ENCODE results near the gene NYAP1. TPM values are rescaled to one million over a fixed set of nuclear protein-coding genes. Genes with fewer than 3 reads are reported as not detected.
A peak's percentile ranks its signal among the peaks of the same experiment; 100 is the strongest.

Gene NYAP1
- total RNA-seq, 2 donors from 2014 or later: 7.9 to 9.3 TPM

DNA sequence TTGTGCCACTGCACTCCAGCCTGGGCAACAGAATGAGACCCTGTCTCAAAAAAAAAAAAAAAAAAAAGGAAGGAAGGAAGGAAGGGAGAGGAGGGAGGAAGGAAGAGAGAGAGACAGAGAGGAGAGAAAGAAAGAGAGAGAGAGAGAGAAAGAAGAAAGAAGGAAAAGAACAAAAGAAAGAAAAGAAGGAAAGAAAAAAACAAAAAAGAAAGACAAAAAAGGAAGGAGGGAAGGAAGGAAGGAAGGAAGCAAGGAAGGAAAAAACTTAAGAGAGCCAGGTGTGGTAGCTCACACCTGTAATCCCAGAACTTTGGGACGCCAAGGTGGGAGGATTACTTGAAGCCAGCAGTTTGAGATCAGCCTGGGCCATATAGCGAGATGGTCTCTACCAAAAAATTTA lies 18.9 kb upstream of the NYAP1 start:
- Histone ChIP-seq H3K36me3 (ENCODE audit: control insufficient read depth, insufficient read depth, low read length) (peaks cover 7% of the 10 kb centered on the region), H3K9me3 (ENCODE audit: control insufficient read depth, low read length) (no peaks in the 10 kb centered on the region), H3K4me1 (ENCODE audit: control insufficient read depth, insufficient read depth, low read length) (no peaks in the 10 kb centered on the region), H3K27ac (ENCODE audit: low read depth, low read length) (no peak overlapping the region), H3K4me3 (ENCODE audit: low read length) (no peak overlapping the region), H3K9ac (ENCODE audit: extremely low read depth, low read length, poor library complexity, severe bottlenecking) (no peak overlapping the region), H3K27me3 (ENCODE audit: control insufficient read depth, insufficient read depth, low read length, poor library complexity, severe bottlenecking) (no peaks in the 10 kb centered on the region)
- Mint-ChIP-seq H3K4me3 (no peak overlapping the region), H3K36me3 (ENCODE audit: low read depth) (peaks cover 3% of the 10 kb centered on the region), H3K4me1 (no peaks in the 10 kb centered on the region), H3K27me3 (ENCODE audit: insufficient read depth) (no peaks in the 10 kb centered on the region), H3K9me3 (no peaks in the 10 kb centered on the region), H3K27ac (no peak overlapping the region)
- TF ChIP-seq CTCF (conservative IDR thresholded peaks at IDR 0.05): no peak
- no peak for DNase-seq
- 88 to 89% methylated on average over 2 of the region's 2 CpGs for WGBS, 2 experiments (ENCODE audit: insufficient coverage in 1 of 2, insufficient read length in 1 of 2)

- Histone ChIP-seq H3K4me1 (ENCODE audit: control insufficient read depth, insufficient read depth, low read length) (no peaks in the 10 kb centered on the region), H3K27me3 (ENCODE audit: control insufficient read depth, insufficient read depth, low read length, poor library complexity, severe bottlenecking) (no peaks in the 10 kb centered on the region), H3K9ac (ENCODE audit: extremely low read depth, low read length, poor library complexity, severe bottlenecking) (no peak overlapping the region), H3K27ac (ENCODE audit: low read depth, low read length) (no peak overlapping the region), H3K4me3 (ENCODE audit: low read length) (no peak overlapping the region), H3K9me3 (ENCODE audit: control insufficient read depth, low read length) (no peaks in the 10 kb centered on the region), H3K36me3 (ENCODE audit: control insufficient read depth, insufficient read depth, low read length) (peaks cover 11% of the 10 kb centered on the region)
- no peaks in the 10 kb centered on the region for H3K4me1 Mint-ChIP-seq
- 88 to 97% methylated on average over 5 to 8 of the region's 8 CpGs for WGBS, 2 experiments (ENCODE audit: insufficient coverage in 1 of 2, insufficient read length in 1 of 2)
- peaks cover 3% of the 10 kb centered on the region for H3K36me3 Mint-ChIP-seq (ENCODE audit: low read depth)
- no peak for DNase-seq
- H3K27ac Mint-ChIP-seq: no peak overlapping the region
- no peak overlapping the region for H3K4me3 Mint-ChIP-seq
- H3K27me3 Mint-ChIP-seq (ENCODE audit: insufficient read depth): no peaks in the 10 kb centered on the region
- no peaks in the 10 kb centered on the region for H3K9me3 Mint-ChIP-seq
- no peak for TF ChIP-seq CTCF (conservative IDR thresholded peaks at IDR 0.05)
Measured at GRCh38 chr7:100465299-100465698, 18.4 kb upstream of the NYAP1 start.

GRCh38 chr7:100465702-100466311 lies 17.9 kb upstream of the NYAP1 start:
- H3K9me3 ChIP-seq (ENCODE audit: control insufficient read depth, low read length): no peaks in the 10 kb centered on the region
- DNase-seq: peak; percentile 87
- H3K36me3 Mint-ChIP-seq (ENCODE audit: low read depth): peaks cover 5% of the 10 kb centered on the region
- H3K36me3 ChIP-seq (ENCODE audit: control insufficient read depth, insufficient read depth, low read length): peaks cover 16% of the 10 kb centered on the region
- H3K9ac ChIP-seq (ENCODE audit: extremely low read depth, low read length, poor library complexity, severe bottlenecking): no peak overlapping the region
- no peaks in the 10 kb centered on the region for H3K4me1 ChIP-seq (ENCODE audit: control insufficient read depth, insufficient read depth, low read length)
- H3K27me3 ChIP-seq (ENCODE audit: control insufficient read depth, insufficient read depth, low read length, poor library complexity, severe bottlenecking): no peaks in the 10 kb centered on the region
- H3K4me3 ChIP-seq (ENCODE audit: low read length): no peak overlapping the region
- TF ChIP-seq CTCF (conservative IDR thresholded peaks at IDR 0.05): peak; percentile 78
- no peaks in the 10 kb centered on the region for H3K9me3 Mint-ChIP-seq
- H3K27ac Mint-ChIP-seq: no peak overlapping the region
- no peak overlapping the region for H3K4me3 Mint-ChIP-seq
- no peak overlapping the region for H3K27ac ChIP-seq (ENCODE audit: low read depth, low read length)
- WGBS, 2 experiments (ENCODE audit: insufficient coverage in 1 of 2, insufficient read length in 1 of 2): 30 to 37% methylated on average over 7 to 17 of the region's 17 CpGs
- no peaks in the 10 kb centered on the region for H3K27me3 Mint-ChIP-seq (ENCODE audit: insufficient read depth)
- H3K4me1 Mint-ChIP-seq: no peaks in the 10 kb centered on the region
